NOMO-1 treated with DMSO at 0.1 percent for 48 hours (cell line): ENCODE measurements around the gene ZNF576.
"Not testable (repeated sequence)": the region's sequence is repeated elsewhere in the genome, so short reads cannot be mapped to it uniquely, and the experiment has no call there.

ENCODE experiments used
- DNase-seq: peaks from one replicate; lab custom pipeline; 2025; ENCODE audit not compliant: unreplicated experiment; lab: John Stamatoyannopoulos, UW

Gene ZNF576

GRCh38 chr19:43598445-43599240 is 2.2 kb downstream of the ZNF576 start:
- DNase-seq: no peak

GRCh38 chr19:43599635-43600295 is 3.4 kb downstream of the ZNF576 start:
- no peak for DNase-seq

GRCh38 chr19:43600326-43600725 is 3.9 kb downstream of the ZNF576 start:
- not testable (repeated sequence) for DNase-seq

GRCh38 chr19:43605875-43606568 is 9.6 kb downstream of the ZNF576 start:
- no peak for DNase-seq

- DNase-seq: no peak
Measured at GRCh38 chr19:43606569-43607229, 10.3 kb downstream of the ZNF576 start.

- no peak for DNase-seq
Measured at GRCh38 chr19:43607238-43608205, 11.1 kb downstream of the ZNF576 start.

GRCh38 chr19:43609872-43610271 is 13.5 kb downstream of the ZNF576 start:
- no peak for DNase-seq

GRCh38 chr19:43610493-43610892 is 14.1 kb downstream of the ZNF576 start:
- DNase-seq: no peak

GRCh38 chr19:43611788-43612187 is 15.4 kb downstream of the ZNF576 start, which contains the start of gene SRRM5:
Gene SRRM5 (plus strand): TSS chr19:43612088. CDS start chr19:43612122, 34 bp downstream.
- no peak for DNase-seq

- DNase-seq: no peak
Measured at GRCh38 chr19:43612374-43612773, 16.0 kb downstream of the ZNF576 start.

- DNase-seq: no peak
Measured at GRCh38 chr19:43616306-43616705, 19.9 kb downstream of the ZNF576 start.

- no peak for DNase-seq
Measured at GRCh38 chr19:43616954-43617353, 20.6 kb downstream of the ZNF576 start.

GRCh38 chr19:43618921-43619261 is 22.5 kb downstream of the ZNF576 start:
- DNase-seq: peak; percentile 11

- DNase-seq: peak; percentile 69
Measured at GRCh38 chr19:43619262-43620060, 23.1 kb downstream of the ZNF576 start, which contains the start of gene ZNF428. Gene ZNF428 (minus strand): TSS chr19:43619629. CDS start chr19:43614304, 5,325 bp downstream.

GRCh38 chr19:43620061-43621001 is 23.9 kb downstream of the ZNF576 start:
- DNase-seq: no peak

- no peak for DNase-seq
Measured at GRCh38 chr19:43622070-43622469, 25.7 kb downstream of the ZNF576 start.

GRCh38 chr19:43622956-43623355 is 26.6 kb downstream of the ZNF576 start:
- no peak for DNase-seq
